Lower leg skin (tissue), 4 donors: ENCODE measurements around the gene TLR1. TPM values are rescaled to one million over a fixed set of nuclear protein-coding genes. Genes with fewer than 3 reads are reported as not detected.
A peak's percentile ranks its signal among the peaks of the same experiment; 100 is the strongest.
"Not testable (repeated sequence)": the region's sequence is repeated elsewhere in the genome, so short reads cannot be mapped to it uniquely, and the experiment has no call there.

Source experiments
- DNase-seq, 2 donors: peaks; one replicate each; pipeline ENCODE4 v3.0.0-alpha.2; 2019; ENCODE audit warnings: low spot score in 2 of 2
- H3K4me3 ChIP-seq: fragments of 200-600 bp; sonication (generic); 2 replicates; pipeline ENCODE4 v1.5.1; 2017; ENCODE audit warnings: mild to moderate bottlenecking, low read depth; ENCODE audit not compliant: poor library complexity, severe bottlenecking
- POLR2A ChIP-seq, 2 donors: fragments of 450-650 bp; IDR thresholded peaks; one replicate each; pipeline ENCODE4 v1.6.1; 2016 to 2017; ENCODE audit warnings: antibody characterized with exemption in 2 of 2, mild to moderate bottlenecking in 1 of 2, moderate library complexity in 1 of 2
- WGBS, 2 donors: methylation state at CpG; one replicate each; pipeline ENCODE4 v1.1.5; 2018; 5-methylcytosine and 5-hydroxymethylcytosine counted together
- intact Hi-C: fragments of 100-400 bp; cut with DNase I; formaldehyde crosslinking; loops from one replicate; pipeline ENCODE4 v1.15.0; 2023; ENCODE audit warnings: low total_unique reads
- total RNA-seq, 4 donors: library from RNA; depleted of rRNA; stranded (reverse); fragments of >200 nt; gene quantifications; one replicate each; pipeline ENCODE4 v1.1.0, GENCODE V29; 2016
- TF ChIP-seq, protein P1 (sequence below), 3 donors: fragments of 450-650 bp; IDR thresholded peaks; one replicate each; pipeline ENCODE4 v1.5.1; 2016; ENCODE audit warnings: antibody characterized with exemption in 3 of 3, mild to moderate bottlenecking in 3 of 3, moderate library complexity in 2 of 3

TLR1 gene
- total RNA-seq, 4 donors from 2014 or later: 4.4 to 10.9 (median 7.3) TPM

DNA sequence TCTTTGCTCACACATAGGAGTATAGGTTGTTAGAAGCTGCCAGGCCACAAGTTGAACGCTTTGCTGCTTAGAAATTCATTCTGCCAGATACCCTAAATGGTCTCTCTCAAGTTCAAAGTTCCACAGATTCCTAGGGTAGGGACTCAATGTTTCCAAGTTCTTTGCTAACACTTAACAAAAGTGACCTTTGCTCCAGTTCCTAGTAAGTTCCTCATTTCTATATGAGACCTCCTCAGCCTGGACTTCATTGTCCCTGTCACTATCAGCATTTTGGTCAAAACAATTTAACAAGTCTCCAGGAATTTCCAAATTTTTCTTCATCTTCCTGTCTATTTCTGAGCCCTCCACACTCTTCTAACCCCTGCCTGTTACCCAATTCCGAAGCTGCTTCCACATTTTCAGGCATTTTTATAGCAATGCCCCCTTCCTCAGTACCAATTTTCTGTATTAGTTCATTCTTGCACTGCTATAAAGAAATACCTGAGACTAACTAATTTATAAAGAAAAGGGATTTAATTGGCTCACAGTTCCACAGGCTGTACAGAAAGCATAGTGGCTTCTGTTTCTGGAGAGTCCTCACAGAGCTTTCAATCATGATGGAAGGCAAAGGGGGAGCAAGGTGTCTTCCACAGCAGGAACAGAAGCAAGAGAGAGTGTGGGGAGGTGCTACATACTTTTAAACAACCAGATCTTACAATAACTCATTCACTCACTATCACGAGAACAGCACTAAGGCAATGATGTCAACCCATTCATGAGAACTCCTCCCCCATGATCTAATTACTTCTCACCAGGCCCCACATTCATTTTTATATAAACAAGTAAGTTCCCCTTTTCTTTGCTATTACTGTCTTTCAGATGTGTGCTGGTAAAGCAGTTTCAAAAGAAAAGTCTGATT is 11.5 kb upstream of the TLR1 start:
- no peak for TF ChIP-seq POLR2A (IDR thresholded peaks at IDR 0.05)
- 69 to 73% methylated on average over 3 of the region's 3 CpGs for WGBS, 2 donors
- H3K4me3 ChIP-seq: no peak overlapping the region
- intact Hi-C loops: no loop called here
- DNase-seq: no peak

DNA sequence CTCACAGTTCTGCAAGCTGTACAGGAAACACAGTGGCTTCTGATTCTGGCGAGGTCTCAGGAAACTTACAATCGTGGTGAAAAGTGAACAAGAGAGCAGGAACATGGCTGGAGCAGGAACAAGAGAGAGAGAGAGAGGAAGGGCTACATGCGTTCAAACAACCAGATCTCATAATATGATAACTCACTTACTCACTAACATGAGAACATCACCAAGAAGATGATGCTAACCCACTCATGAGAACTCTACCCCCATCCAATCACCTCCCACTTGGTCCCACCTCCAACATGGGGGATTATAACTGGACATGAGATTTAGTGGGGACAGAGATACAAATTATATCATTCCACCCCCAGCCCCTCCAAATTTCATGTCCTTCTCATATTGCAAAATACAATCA is 9.8 kb upstream of the TLR1 start:
- TF ChIP-seq POLR2A (IDR thresholded peaks at IDR 0.05): no peak
- TF ChIP-seq, protein P1, sequence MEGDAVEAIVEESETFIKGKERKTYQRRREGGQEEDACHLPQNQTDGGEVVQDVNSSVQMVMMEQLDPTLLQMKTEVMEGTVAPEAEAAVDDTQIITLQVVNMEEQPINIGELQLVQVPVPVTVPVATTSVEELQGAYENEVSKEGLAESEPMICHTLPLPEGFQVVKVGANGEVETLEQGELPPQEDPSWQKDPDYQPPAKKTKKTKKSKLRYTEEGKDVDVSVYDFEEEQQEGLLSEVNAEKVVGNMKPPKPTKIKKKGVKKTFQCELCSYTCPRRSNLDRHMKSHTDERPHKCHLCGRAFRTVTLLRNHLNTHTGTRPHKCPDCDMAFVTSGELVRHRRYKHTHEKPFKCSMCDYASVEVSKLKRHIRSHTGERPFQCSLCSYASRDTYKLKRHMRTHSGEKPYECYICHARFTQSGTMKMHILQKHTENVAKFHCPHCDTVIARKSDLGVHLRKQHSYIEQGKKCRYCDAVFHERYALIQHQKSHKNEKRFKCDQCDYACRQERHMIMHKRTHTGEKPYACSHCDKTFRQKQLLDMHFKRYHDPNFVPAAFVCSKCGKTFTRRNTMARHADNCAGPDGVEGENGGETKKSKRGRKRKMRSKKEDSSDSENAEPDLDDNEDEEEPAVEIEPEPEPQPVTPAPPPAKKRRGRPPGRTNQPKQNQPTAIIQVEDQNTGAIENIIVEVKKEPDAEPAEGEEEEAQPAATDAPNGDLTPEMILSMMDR (IDR thresholded peaks at IDR 0.05): no peak
- intact Hi-C loops: no loop called here
- no peak overlapping the region for H3K4me3 ChIP-seq
- no peak for DNase-seq
- WGBS, 2 donors: 66 to 69% methylated on average over 3 of the region's 3 CpGs

DNA sequence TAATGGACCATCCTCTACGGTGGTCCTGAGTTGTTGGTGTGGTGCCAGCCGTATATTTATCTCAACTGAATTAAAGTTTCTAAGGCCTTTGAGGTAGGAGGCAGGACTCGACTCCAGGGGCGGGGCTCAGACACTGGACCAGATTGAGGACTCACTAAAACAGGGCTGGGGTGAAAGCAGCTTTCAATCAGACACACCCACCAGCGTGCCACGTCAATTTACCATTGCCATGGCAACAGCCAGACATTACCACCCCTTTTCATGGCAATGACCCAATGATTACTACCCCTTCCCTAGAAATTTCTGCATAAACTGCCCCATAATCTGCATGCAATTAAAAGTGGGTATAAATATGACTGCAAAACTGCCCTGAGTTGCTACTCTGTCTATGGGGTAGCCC is 6.7 kb upstream of the TLR1 start:
- intact Hi-C loops: no loop called here
- TF ChIP-seq POLR2A (IDR thresholded peaks at IDR 0.05): no peak
- TF ChIP-seq, protein P1 (IDR thresholded peaks at IDR 0.05): no peak
- DNase-seq: no peak
- 81 to 85% methylated on average over 6 of the region's 6 CpGs for WGBS, 2 donors
- H3K4me3 ChIP-seq: no peak overlapping the region

DNA sequence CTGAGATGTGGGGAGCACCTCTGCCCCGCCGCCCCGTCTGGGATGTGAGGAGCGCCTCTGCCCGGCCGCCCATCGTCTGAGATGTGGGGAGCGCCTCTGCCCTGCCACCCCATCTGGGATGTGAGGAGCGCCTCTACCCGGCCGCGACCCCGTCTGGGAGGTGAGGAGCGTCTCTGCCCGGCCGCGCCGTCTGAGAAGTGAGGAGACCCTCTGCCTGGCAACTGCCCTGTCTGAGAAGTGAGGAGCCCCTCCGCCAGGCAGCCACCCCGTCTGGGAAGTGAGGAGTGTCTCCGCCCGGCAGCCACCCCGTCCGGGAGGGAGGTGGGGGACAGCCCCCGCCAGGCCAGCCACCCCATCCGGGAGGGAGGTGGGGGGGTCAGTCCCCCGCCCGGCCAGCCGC is 2.9 kb upstream of the TLR1 start:
- 95 to 97% methylated on average over 7 to 8 of the region's 29 CpGs for WGBS, 2 donors
- H3K4me3 ChIP-seq, intact Hi-C loops, DNase-seq: not testable (repeated sequence)

DNA sequence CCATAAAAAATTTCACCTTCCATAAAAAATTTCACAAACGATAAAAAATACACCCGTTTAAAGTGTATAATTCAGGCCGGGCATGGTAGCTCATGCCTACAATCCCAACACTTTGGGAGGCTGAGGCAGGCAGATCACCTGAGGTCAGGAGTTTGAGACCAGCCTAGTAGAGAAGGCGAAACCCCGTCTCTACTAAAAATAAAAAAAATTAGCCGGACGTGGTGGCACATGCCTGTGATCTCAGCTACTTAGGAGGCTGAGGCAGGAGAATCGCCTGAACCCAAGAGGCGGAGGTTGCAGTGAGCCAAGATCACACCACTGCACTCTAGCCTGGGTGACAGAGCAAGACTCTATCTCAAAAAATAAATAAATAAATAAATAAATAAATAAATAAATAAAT is 1.7 kb upstream of the TLR1 start:
- intact Hi-C loops, DNase-seq, H3K4me3 ChIP-seq: not testable (repeated sequence)
- WGBS, 2 donors: 75 to 79% methylated on average over 9 of the region's 9 CpGs

DNA sequence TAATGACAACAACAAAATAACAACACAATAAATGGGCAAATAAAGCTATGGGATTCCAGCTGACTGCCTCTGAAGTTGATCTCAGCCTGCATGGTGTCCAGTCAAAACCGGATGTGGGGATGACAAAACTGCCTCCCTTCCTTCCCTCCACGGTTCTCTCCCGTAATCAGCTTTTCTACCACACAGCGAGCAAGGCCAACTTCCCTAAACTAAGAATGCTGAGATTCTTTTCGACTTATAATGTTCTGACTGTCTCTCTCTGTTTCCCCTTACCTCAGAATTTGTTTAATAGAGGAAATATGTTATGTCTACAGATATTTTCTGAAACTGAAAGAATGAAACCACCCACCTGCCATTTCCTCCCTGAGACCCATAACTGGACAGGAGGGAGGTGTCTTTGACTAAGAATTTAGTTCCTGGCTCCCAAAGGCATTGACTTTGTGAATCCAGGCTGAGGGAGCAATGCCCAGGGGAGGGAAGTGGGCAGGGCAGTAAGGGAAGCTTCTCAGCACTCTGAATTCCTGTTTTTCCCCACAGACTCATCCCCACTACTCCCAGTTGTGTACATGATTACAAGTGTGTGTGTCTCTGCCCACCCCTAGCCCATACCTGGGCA is 1.0 kb upstream of the TLR1 start:
- WGBS, 2 donors: 47 to 54% methylated on average over 5 of the region's 5 CpGs
- no peak for TF ChIP-seq POLR2A (IDR thresholded peaks at IDR 0.05)
- TF ChIP-seq, protein P1 (IDR thresholded peaks at IDR 0.05): no peak
- no peak overlapping the region for H3K4me3 ChIP-seq
- intact Hi-C loops: no loop called here
- peak in 1 of 2 donors; percentile 47 for DNase-seq

DNA sequence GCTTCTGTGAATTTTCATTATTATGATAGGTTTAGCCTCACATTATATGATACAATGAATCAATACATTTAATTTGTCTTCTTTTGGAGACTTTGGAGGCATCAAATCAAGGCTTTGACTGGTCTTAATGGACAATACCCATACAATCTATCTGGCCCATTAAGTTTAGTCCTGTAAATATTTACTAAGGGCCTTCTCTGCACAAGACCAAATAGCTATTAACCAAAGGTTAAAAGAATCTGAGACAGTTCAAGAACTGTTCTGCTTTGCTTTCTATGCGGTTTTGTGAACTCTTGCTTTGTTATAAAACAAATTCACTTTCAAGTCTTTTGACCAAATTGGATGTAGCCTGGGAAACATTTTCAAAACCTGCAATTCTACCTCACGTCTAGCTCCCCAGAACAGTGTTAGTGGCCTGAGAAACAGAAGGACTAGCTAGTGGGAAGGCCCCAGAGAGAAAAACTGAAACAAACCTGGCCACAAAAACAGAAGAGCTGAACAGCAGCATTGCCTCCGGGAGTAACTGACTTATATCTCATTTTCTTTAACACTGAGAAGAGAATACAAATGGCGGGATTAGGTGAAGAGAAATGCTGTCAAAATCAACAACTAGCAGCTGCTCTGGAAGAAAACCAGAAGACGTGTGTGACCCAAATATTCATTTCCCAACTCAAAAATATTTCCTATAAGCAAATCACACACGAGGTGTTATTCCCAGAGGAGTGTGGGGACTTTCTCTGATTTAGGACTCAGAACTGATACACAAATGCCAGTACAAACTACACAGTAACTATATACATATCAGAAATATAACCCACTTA is 548 bp downstream of the TLR1 start:
- intact Hi-C loops: no loop called here
- no peak for DNase-seq
- H3K4me3 ChIP-seq: peak overlapping the region; percentile 3

More for the DNA sequence above, 548 bp downstream of the TLR1 start:
- 24 to 25% methylated on average over 6 of the region's 6 CpGs for WGBS, 2 donors
- TF ChIP-seq, protein P1 (IDR thresholded peaks at IDR 0.05): no peak
- TF ChIP-seq POLR2A (IDR thresholded peaks at IDR 0.05): no peak
